Measurements from ENCODE around the gene MIEF1.

The MIEF1 gene

GRCh38 chr22:39456522-39457197 is 45.4 kb upstream of the MIEF1 start, which contains the start of gene MGAT3:
TSS of gene MGAT3 (plus strand) at chr22:39457012. CDS start at chr22:39487348, 30,336 bp downstream.
- Histone ChIP-seq H3K27ac (ENCODE audit: low read length, poor library complexity, severe bottlenecking) (no peak within 1 kb of the TSS), H3K36me3 (ENCODE audit: control insufficient read depth in 1 of 2, insufficient read depth in 2 of 2, low read depth in 1 of 2, low read length in 2 of 2) (no peaks in the 10 kb centered on the region), H3K4ac (ENCODE audit: low read depth in 1 of 2, low read length in 2 of 2) (no peak within 1 kb of the TSS), H2BK15ac (ENCODE audit: low read depth, poor library complexity, severe bottlenecking) (peak within 1 kb of the TSS; percentile 21), H3K23ac (ENCODE audit: low read length in 2 of 2) (peak within 1 kb of the TSS in 1 of 2 experiments; percentile 2), H3K79me1 (replicated peaks; ENCODE audit: low read length, poor library complexity, severe bottlenecking) (no peaks in the 10 kb centered on the region), H3K4me2 (ENCODE audit: low read length, poor library complexity, severe bottlenecking) (peak within 1 kb of the TSS; percentile 71), H3K27me3 (ENCODE audit: control insufficient read depth in 1 of 2, insufficient read depth in 1 of 2, low read length in 2 of 2) (peaks cover 28 to 62% of the 10 kb centered on the region in 2 experiments), H4K8ac (ENCODE audit: low read length) (no peak within 1 kb of the TSS), H3K18ac (ENCODE audit: low read depth in 1 of 2, low read length in 2 of 2) (peak within 1 kb of the TSS in 1 of 2 experiments; percentile 62), H4K91ac (ENCODE audit: low read length) (no peak within 1 kb of the TSS), H3K9me3 (ENCODE audit: control insufficient read depth, low read length) (no peaks in the 10 kb centered on the region), H3K4me3 (ENCODE audit: insufficient read depth in 1 of 2, low read depth in 1 of 2, low read length in 2 of 2) (peak within 1 kb of the TSS in 1 of 2 experiments; percentile 60), H2BK5ac (ENCODE audit: low read depth, low read length, poor library complexity, severe bottlenecking) (no peak within 1 kb of the TSS), H2AK5ac (ENCODE audit: low read length, severe bottlenecking) (no peak within 1 kb of the TSS), H3K14ac (ENCODE audit: low read length in 2 of 2) (peak within 1 kb of the TSS in 1 of 2 experiments; percentile 48), H2AFZ (ENCODE audit: low read depth, low read length) (no peak within 1 kb of the TSS), H3K4me1 (ENCODE audit: control insufficient read depth, insufficient read depth, low read depth, low read length) (peaks cover 21% of the 10 kb centered on the region), H2BK120ac (ENCODE audit: low read depth, low read length) (peak within 1 kb of the TSS; percentile 66), H3K9ac (ENCODE audit: low read length) (no peak within 1 kb of the TSS), H2BK12ac (ENCODE audit: low read length in 2 of 2) (no peak within 1 kb of the TSS)
- DNase-seq: no peak
- WGBS: 86% methylated on average over 23 of the region's 80 CpGs

DNA sequence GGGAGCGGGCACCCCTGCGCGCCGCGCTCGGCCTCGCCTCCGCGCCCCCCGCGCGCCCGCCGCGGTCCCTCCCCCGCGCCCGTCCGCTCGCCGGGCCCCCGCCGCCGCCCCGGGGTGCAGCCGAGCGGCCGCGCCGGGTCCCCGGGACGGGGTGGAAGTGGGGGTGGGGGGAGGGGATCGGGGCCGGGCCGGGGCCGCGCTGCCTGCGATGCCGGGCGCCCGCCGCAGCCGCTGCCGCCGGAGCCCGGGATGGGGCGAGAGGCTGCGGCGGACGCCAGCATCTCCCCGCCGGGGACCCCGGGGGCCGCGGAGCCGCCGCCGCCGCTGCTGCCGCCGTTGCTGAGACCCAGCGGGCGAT is 44.9 kb upstream of the MIEF1 start:
- peaks cover 21% of the 10 kb centered on the region for H3K4me1 ChIP-seq (ENCODE audit: control insufficient read depth, insufficient read depth, low read depth, low read length)
- no peak for DNase-seq
- H2BK15ac ChIP-seq (ENCODE audit: low read depth, poor library complexity, severe bottlenecking): no peak overlapping the region
- no peak overlapping the region for H3K4ac ChIP-seq (ENCODE audit: low read depth in 1 of 2, low read length in 2 of 2)
- H3K79me1 ChIP-seq (replicated peaks; ENCODE audit: low read length, poor library complexity, severe bottlenecking): no peaks in the 10 kb centered on the region
- WGBS: 0% methylated on average over 3 of the region's 63 CpGs
- H4K91ac ChIP-seq (ENCODE audit: low read length): no peak overlapping the region
- H2AK5ac ChIP-seq (ENCODE audit: low read length, severe bottlenecking): no peak overlapping the region
- peak overlapping the region; percentile 66 for H2BK120ac ChIP-seq (ENCODE audit: low read depth, low read length)
- H3K18ac ChIP-seq (ENCODE audit: low read depth in 1 of 2, low read length in 2 of 2): no peak overlapping the region
- H3K14ac ChIP-seq (ENCODE audit: low read length in 2 of 2): no peak overlapping the region
- H4K8ac ChIP-seq (ENCODE audit: low read length): no peak overlapping the region
- H3K27me3 ChIP-seq (ENCODE audit: control insufficient read depth in 1 of 2, insufficient read depth in 1 of 2, low read length in 2 of 2): peaks cover 28 to 62% of the 10 kb centered on the region in 2 experiments
- H2AFZ ChIP-seq (ENCODE audit: low read depth, low read length): no peak overlapping the region
- peak overlapping the region; percentile 71 for H3K4me2 ChIP-seq (ENCODE audit: low read length, poor library complexity, severe bottlenecking)
- no peak overlapping the region for H3K27ac ChIP-seq (ENCODE audit: low read length, poor library complexity, severe bottlenecking)
- no peak overlapping the region for H2BK12ac ChIP-seq (ENCODE audit: low read length in 2 of 2)
- H3K9me3 ChIP-seq (ENCODE audit: control insufficient read depth, low read length): no peaks in the 10 kb centered on the region
- no peak overlapping the region for H3K9ac ChIP-seq (ENCODE audit: low read length)
- no peaks in the 10 kb centered on the region for H3K36me3 ChIP-seq (ENCODE audit: control insufficient read depth in 1 of 2, insufficient read depth in 2 of 2, low read depth in 1 of 2, low read length in 2 of 2)
- no peak overlapping the region for H2BK5ac ChIP-seq (ENCODE audit: low read depth, low read length, poor library complexity, severe bottlenecking)
- H3K23ac ChIP-seq (ENCODE audit: low read length in 2 of 2): no peak overlapping the region
- peak overlapping the region in 1 of 2 experiments; percentile 60 for H3K4me3 ChIP-seq (ENCODE audit: insufficient read depth in 1 of 2, low read depth in 1 of 2, low read length in 2 of 2)

DNA sequence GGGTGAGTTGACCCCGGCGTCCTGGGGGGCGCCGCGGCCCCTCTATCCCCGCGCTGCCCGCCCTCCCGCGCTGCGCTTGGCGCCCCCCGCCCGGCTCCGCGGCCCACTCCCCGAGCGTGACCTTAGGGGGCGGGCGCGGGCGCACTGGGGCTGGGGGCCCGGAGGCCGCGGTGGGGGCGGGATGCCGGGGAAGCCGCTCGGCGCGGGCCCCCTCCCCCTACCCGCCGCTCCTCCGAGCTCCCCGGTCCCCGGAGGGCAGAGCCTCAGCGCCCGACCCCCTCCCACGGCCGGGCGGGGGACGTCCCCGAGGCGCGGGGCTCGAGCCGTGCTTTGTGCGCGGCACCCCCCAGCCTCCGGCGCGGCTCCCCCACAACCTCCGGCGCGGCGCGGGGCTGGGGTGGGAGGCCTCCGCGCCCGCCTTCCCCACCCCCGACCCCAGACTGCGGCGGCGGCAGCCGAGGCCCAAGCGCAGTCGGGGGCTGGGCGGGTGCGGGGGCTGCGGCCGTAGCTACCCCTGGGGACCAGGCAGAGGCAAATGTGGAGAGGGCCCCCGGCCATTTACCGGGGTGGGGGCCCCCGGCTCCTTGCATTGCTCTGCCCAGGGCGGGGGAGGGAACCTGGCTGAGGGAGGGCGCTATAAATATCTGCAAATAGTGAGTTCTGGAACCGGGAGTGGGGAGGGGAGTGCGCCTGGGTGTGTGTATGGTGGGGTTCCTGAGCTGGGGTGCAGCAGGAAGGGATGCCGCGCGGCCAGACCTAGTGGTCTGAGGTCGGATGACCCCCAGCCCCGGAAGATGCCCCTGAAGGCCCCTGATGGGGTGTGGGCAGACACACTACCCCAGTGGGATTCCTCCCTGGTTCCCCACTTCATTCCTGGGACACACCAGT is 44.3 kb upstream of the MIEF1 start:
- H2BK120ac ChIP-seq (ENCODE audit: low read depth, low read length): no peak overlapping the region
- no peak overlapping the region for H3K18ac ChIP-seq (ENCODE audit: low read depth in 1 of 2, low read length in 2 of 2)
- no peak overlapping the region for H3K4ac ChIP-seq (ENCODE audit: low read depth in 1 of 2, low read length in 2 of 2)
- H2BK12ac ChIP-seq (ENCODE audit: low read length in 2 of 2): no peak overlapping the region
- no peak overlapping the region for H4K8ac ChIP-seq (ENCODE audit: low read length)
- no peak overlapping the region for H2AFZ ChIP-seq (ENCODE audit: low read depth, low read length)
- peak overlapping the region; percentile 71 for H3K4me2 ChIP-seq (ENCODE audit: low read length, poor library complexity, severe bottlenecking)
- no peak overlapping the region for H3K14ac ChIP-seq (ENCODE audit: low read length in 2 of 2)
- no peak overlapping the region for H3K9ac ChIP-seq (ENCODE audit: low read length)
- no peak overlapping the region for H2AK5ac ChIP-seq (ENCODE audit: low read length, severe bottlenecking)
- DNase-seq: no peak
- peaks cover 24% of the 10 kb centered on the region for H3K4me1 ChIP-seq (ENCODE audit: control insufficient read depth, insufficient read depth, low read depth, low read length)
- H3K79me1 ChIP-seq (replicated peaks; ENCODE audit: low read length, poor library complexity, severe bottlenecking): no peaks in the 10 kb centered on the region
- no peak overlapping the region for H2BK5ac ChIP-seq (ENCODE audit: low read depth, low read length, poor library complexity, severe bottlenecking)
- H3K36me3 ChIP-seq (ENCODE audit: control insufficient read depth in 1 of 2, insufficient read depth in 2 of 2, low read depth in 1 of 2, low read length in 2 of 2): no peaks in the 10 kb centered on the region
- no peak overlapping the region for H2BK15ac ChIP-seq (ENCODE audit: low read depth, poor library complexity, severe bottlenecking)
- H3K4me3 ChIP-seq (ENCODE audit: insufficient read depth in 1 of 2, low read depth in 1 of 2, low read length in 2 of 2): peak overlapping the region in 1 of 2 experiments; percentile 60
- WGBS: 1% methylated on average over 56 of the region's 83 CpGs
- no peaks in the 10 kb centered on the region for H3K9me3 ChIP-seq (ENCODE audit: control insufficient read depth, low read length)
- H4K91ac ChIP-seq (ENCODE audit: low read length): no peak overlapping the region
- no peak overlapping the region for H3K27ac ChIP-seq (ENCODE audit: low read length, poor library complexity, severe bottlenecking)
- peaks cover 28 to 62% of the 10 kb centered on the region in 2 experiments for H3K27me3 ChIP-seq (ENCODE audit: control insufficient read depth in 1 of 2, insufficient read depth in 1 of 2, low read length in 2 of 2)
- no peak overlapping the region for H3K23ac ChIP-seq (ENCODE audit: low read length in 2 of 2)

- H3K4ac ChIP-seq (ENCODE audit: low read depth in 1 of 2, low read length in 2 of 2): no peak overlapping the region
- no peak overlapping the region for H2BK12ac ChIP-seq (ENCODE audit: low read length in 2 of 2)
- no peak overlapping the region for H3K27ac ChIP-seq (ENCODE audit: low read length, poor library complexity, severe bottlenecking)
- H3K79me1 ChIP-seq (replicated peaks; ENCODE audit: low read length, poor library complexity, severe bottlenecking): no peaks in the 10 kb centered on the region
- no peak for DNase-seq
- no peak overlapping the region for H3K4me3 ChIP-seq (ENCODE audit: insufficient read depth in 1 of 2, low read depth in 1 of 2, low read length in 2 of 2)
- no peak overlapping the region for H4K8ac ChIP-seq (ENCODE audit: low read length)
- H3K23ac ChIP-seq (ENCODE audit: low read length in 2 of 2): no peak overlapping the region
- H3K4me2 ChIP-seq (ENCODE audit: low read length, poor library complexity, severe bottlenecking): peak overlapping the region; percentile 71
- no peaks in the 10 kb centered on the region for H3K9me3 ChIP-seq (ENCODE audit: control insufficient read depth, low read length)
- no peak overlapping the region for H2AFZ ChIP-seq (ENCODE audit: low read depth, low read length)
- no peak overlapping the region for H2BK120ac ChIP-seq (ENCODE audit: low read depth, low read length)
- no peak overlapping the region for H2AK5ac ChIP-seq (ENCODE audit: low read length, severe bottlenecking)
- H4K91ac ChIP-seq (ENCODE audit: low read length): no peak overlapping the region
- peaks cover 26% of the 10 kb centered on the region for H3K4me1 ChIP-seq (ENCODE audit: control insufficient read depth, insufficient read depth, low read depth, low read length)
- no peak overlapping the region for H3K14ac ChIP-seq (ENCODE audit: low read length in 2 of 2)
- peaks cover 28 to 58% of the 10 kb centered on the region in 2 experiments for H3K27me3 ChIP-seq (ENCODE audit: control insufficient read depth in 1 of 2, insufficient read depth in 1 of 2, low read length in 2 of 2)
- whole genome bisulfite sequencing: 47% methylated on average over 9 of the region's 10 CpGs
- peak overlapping the region; percentile 20 for H2BK15ac ChIP-seq (ENCODE audit: low read depth, poor library complexity, severe bottlenecking)
- no peaks in the 10 kb centered on the region for H3K36me3 ChIP-seq (ENCODE audit: control insufficient read depth in 1 of 2, insufficient read depth in 2 of 2, low read depth in 1 of 2, low read length in 2 of 2)
- H2BK5ac ChIP-seq (ENCODE audit: low read depth, low read length, poor library complexity, severe bottlenecking): no peak overlapping the region
- H3K9ac ChIP-seq (ENCODE audit: low read length): no peak overlapping the region
- no peak overlapping the region for H3K18ac ChIP-seq (ENCODE audit: low read depth in 1 of 2, low read length in 2 of 2)
Observed at GRCh38 chr22:39458444-39459083, 43.5 kb upstream of the MIEF1 start.

All from mesenchymal stem cell (in vitro differentiated cells and primary cell).